DMS 273 (cell line): ENCODE measurements around the gene CFAP161.
"Not testable (repeated sequence)": the region's sequence is repeated elsewhere in the genome, so short reads cannot be mapped to it uniquely, and the experiment has no call there.

ENCODE experiments used
- DNase-seq: peaks from one replicate; lab custom pipeline; 2025; ENCODE audit not compliant: unreplicated experiment; lab: John Stamatoyannopoulos, UW

CFAP161 gene

GRCh38 chr15:81106560-81106959, 27.5 kb upstream of the CFAP161 start:
- peak; percentile 72 for DNase-seq

GRCh38 chr15:81107889-81108288, 26.2 kb upstream of the CFAP161 start:
- DNase-seq, result no peak

GRCh38 chr15:81108427-81108826, 25.6 kb upstream of the CFAP161 start:
- DNase-seq, result peak; percentile 52

- no peak for DNase-seq
Measured at GRCh38 chr15:81111018-81111417, 23.1 kb upstream of the CFAP161 start.

- DNase-seq, result no peak
Measured at GRCh38 chr15:81111510-81112470, 22.3 kb upstream of the CFAP161 start.

- DNase-seq, result no peak
Measured at GRCh38 chr15:81113204-81113657, 20.8 kb upstream of the CFAP161 start.

- DNase-seq, result no peak
Measured at GRCh38 chr15:81113861-81114291, 20.2 kb upstream of the CFAP161 start.

- no peak for DNase-seq
Measured at GRCh38 chr15:81115054-81115939, 18.8 kb upstream of the CFAP161 start.

GRCh38 chr15:81117136-81117535, 16.9 kb upstream of the CFAP161 start:
- no peak for DNase-seq

GRCh38 chr15:81117581-81117980, 16.5 kb upstream of the CFAP161 start:
- DNase-seq, result no peak

- DNase-seq, result no peak
Measured at GRCh38 chr15:81118361-81118760, 15.7 kb upstream of the CFAP161 start.

- DNase-seq, result no peak
Measured at GRCh38 chr15:81120069-81120468, 14.0 kb upstream of the CFAP161 start.

- no peak for DNase-seq
Measured at GRCh38 chr15:81126892-81127291, 7.2 kb upstream of the CFAP161 start.

- DNase-seq, result not testable (repeated sequence)
Measured at GRCh38 chr15:81141478-81141877, 7.4 kb downstream of the CFAP161 start.

GRCh38 chr15:81146006-81146405, 11.9 kb downstream of the CFAP161 start:
- no peak for DNase-seq

- DNase-seq, result no peak
Measured at GRCh38 chr15:81146466-81146865, 12.4 kb downstream of the CFAP161 start.

GRCh38 chr15:81151389-81151788, 17.3 kb downstream of the CFAP161 start:
- no peak for DNase-seq

- no peak for DNase-seq
Measured at GRCh38 chr15:81152339-81152738, 18.3 kb downstream of the CFAP161 start.

- no peak for DNase-seq
Measured at GRCh38 chr15:81152799-81153198, 18.7 kb downstream of the CFAP161 start.

- peak; percentile 66 for DNase-seq
Measured at GRCh38 chr15:81155375-81156218, 21.5 kb downstream of the CFAP161 start.

- no peak for DNase-seq
Measured at GRCh38 chr15:81156324-81156723, 22.3 kb downstream of the CFAP161 start.
